Fibroblast of peridontal ligament (primary cell): ENCODE data around the gene CALY.
"Not testable (repeated sequence)": the region's sequence is repeated elsewhere in the genome, so short reads cannot be mapped to it uniquely, and the experiment has no call there.

Experiments used
- DNase-seq: peaks from one replicate; pipeline ENCODE4 v3.0.0-alpha.2; 2010; ENCODE audit errors: extremely low read depth

CALY gene, protein sequence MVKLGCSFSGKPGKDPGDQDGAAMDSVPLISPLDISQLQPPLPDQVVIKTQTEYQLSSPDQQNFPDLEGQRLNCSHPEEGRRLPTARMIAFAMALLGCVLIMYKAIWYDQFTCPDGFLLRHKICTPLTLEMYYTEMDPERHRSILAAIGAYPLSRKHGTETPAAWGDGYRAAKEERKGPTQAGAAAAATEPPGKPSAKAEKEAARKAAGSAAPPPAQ

DNA sequence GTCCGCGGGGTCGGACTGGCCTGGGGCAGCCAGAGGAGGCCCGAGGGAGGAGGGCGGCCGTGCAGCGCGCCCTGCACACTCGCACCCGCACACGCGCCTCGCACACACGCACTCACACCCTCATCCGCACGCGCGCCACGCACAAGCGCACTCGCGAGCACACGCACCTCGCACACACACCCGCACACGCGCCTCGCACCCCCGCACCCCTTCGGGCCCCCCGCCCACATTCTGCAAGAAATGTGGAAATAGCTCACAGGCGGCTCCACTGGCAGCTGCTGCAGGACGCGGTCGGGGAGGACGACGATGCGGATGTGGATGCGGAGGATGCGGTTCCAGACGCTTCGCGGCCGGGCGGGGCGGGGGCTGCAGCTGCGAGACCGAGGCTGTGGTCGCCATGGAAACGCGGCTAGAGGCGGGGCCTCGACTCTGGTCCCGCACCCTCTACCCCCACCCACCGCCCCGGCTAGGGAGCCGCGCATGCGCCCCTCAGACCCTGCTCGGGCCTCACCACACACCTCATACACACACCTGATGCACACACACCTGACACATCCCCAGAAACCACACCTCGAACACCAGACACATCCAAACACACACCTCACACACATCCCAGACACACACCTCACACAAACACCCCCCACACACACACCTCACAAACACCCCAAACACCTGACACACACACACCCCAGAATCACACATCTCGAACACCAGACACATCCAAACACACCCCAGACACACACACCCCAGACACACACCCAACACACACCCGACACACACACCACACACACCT, at the start of gene CALY:
Gene CALY, minus strand, starts transcription at position 320 of the 793 bp plus-strand sequence. CDS start 7,907 bp downstream, outside the sequence.
- DNase-seq, result no peak

DNA sequence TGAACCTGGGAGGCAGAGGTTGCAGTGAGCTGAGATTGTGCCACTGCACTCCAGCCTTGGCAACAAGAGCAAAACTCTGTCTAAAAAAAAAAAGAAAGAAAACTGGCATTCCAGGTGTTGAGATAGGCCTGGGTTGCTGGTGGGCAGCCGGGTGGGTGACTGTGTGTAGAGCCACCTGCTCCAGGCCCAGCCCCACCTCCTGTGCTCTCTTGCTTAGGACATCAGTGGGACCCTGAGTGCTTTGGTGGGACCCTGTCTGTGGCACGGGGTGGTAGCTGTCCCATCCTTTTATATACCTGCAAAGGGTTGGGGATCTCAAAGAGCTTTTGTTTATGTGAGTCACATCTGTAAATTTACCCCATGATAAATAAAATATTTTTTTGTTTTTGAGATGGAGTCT, 48.5 kb upstream of the CALY start:
- DNase-seq, result no peak

GRCh38 chr10:133384071-133384470, 47.4 kb upstream of the CALY start:
- DNase-seq, result no peak

GRCh38 chr10:133383551-133383950, 46.9 kb upstream of the CALY start:
- no peak for DNase-seq

- DNase-seq, result no peak
Observed at GRCh38 chr10:133381036-133381435, 44.3 kb upstream of the CALY start.

DNA sequence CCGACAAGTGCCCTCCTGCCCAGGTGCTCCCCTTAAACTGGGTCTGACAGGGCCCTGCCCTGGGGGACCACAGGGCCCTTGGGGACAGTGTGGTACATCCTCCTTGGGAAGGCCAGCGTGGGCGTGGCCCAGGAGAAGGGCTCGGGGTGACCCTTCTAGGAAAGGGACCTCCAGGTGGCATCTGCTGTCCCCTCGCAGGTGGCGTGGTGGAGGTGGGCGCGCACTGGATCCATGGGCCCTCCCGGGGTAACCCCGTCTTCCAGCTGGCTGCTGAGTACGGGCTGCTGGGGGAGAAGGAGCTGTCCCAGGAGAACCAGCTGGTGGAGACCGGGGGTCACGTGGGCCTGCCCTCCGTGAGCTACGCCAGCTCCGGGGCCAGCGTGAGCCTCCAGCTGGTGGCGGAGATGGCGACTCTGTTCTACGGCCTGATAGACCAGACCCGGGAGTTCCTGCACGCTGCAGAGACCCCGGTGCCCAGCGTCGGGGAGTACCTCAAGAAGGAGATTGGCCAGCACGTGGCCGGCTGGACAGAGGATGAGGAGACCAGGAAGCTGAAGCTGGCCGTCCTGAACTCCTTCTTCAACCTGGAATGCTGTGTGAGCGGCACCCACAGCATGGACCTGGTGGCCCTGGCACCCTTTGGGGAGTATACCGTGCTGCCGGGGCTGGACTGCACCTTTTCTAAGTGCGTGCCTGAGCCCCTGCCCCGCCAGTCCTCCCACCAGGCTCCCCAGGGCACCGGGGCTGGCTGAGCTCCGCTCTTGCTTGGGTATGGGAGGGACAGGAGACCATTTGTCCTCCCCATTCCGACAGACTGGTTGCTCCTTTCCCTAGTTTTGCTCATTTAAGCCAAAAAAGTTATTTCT, 43.3 kb upstream of the CALY start:
- no peak for DNase-seq

GRCh38 chr10:133379152-133379800, 42.6 kb upstream of the CALY start, which contains the start of gene PAOX:
TSS of gene PAOX (plus strand) at chr10:133379262. CDS start at chr10:133379317, 55 bp downstream.
- DNase-seq, result peak; percentile 48

DNA sequence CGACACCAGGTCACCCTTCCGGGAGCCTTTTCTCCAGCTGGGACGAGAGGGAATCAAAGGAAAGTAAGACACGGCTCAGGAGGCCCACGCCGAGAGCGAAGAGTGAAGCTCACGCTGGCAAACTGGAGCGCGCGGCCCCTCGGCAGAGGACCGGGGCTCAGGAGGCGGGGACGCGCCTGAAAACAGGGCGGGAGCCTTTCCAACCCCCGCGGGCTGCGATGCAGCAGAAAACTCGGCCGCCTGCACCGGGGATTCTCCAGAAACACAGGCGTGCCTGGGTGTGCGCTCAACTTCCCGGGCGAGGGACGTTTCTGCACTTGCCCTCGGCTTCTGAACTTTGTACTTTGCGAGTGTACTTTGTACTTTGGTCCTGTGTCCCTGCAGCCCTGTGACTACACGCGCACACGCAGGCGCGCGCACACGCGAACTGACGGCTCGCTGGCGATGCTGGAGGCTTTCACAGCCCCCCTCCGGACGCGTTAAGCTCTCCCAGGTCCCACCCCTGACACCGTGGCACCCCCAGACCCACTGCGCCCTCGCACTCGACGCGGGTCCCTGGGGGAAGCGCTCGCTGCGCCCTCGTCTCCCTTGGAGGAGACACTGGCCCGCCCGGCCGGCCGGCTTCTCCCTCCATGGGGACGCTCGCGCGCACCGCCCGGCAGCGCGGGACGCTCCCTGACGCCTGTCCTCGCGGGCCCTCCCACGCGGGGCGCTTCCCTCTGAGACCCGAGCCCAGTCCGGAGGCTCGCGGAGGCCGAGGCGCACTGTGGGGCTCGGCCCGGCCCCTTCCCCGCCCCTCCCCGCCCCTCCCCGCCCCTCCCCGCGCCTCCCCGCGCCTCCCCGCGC, 41.8 kb upstream of the CALY start:
- DNase-seq, result peak; percentile 35

GRCh38 chr10:133377818-133378250, 41.1 kb upstream of the CALY start:
- no peak for DNase-seq

DNA sequence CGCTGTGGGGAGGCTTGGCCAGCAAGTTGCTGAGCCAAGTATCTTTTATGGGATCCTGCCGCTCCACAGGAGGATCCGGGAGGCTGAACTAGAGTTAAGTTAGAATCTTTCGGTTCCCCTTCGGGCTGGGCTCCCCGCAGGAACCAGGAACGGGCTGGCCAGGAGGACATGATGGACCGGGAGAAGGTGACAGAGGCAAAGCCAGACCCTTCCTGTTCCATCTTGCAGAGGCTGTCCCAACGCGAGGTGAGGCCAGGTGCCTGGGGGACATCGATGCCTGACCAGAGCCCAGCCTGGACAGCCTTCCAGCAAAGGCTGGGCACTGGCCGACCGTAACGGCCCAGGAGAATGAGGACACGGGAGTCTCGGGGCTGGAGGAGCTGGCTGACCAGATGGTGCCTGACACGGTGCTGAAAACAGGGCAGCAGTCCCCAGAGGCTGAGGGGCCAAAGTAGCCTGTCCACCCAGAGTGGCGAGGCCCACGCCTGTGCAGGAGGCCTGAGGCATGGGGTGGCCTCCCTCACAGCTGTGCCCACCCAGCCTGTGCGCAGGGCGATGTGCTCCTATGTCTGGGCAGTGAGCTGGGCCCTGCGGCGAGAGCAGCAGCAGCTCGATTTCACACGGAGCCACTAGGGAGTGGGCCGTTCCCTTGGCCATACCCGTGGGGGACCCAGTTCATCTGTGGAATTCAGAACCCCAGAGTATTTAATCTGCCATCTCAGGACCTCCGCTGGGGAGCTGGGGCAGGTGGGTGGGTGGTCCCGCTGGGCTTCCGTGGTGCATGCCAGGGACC, 40.5 kb upstream of the CALY start:
- no peak for DNase-seq

GRCh38 chr10:133376183-133376582, 39.5 kb upstream of the CALY start:
- not testable (repeated sequence) for DNase-seq

GRCh38 chr10:133375357-133376115, 38.8 kb upstream of the CALY start:
- no peak for DNase-seq

GRCh38 chr10:133373174-133374090, 36.7 kb upstream of the CALY start, which contains the start of gene ECHS1:
TSS of gene ECHS1 (minus strand) at chr10:133373354. CDS start at chr10:133373333, 21 bp downstream.
- peak; percentile 82 for DNase-seq

GRCh38 chr10:133372507-133372906, 35.8 kb upstream of the CALY start:
- DNase-seq, result no peak

DNA sequence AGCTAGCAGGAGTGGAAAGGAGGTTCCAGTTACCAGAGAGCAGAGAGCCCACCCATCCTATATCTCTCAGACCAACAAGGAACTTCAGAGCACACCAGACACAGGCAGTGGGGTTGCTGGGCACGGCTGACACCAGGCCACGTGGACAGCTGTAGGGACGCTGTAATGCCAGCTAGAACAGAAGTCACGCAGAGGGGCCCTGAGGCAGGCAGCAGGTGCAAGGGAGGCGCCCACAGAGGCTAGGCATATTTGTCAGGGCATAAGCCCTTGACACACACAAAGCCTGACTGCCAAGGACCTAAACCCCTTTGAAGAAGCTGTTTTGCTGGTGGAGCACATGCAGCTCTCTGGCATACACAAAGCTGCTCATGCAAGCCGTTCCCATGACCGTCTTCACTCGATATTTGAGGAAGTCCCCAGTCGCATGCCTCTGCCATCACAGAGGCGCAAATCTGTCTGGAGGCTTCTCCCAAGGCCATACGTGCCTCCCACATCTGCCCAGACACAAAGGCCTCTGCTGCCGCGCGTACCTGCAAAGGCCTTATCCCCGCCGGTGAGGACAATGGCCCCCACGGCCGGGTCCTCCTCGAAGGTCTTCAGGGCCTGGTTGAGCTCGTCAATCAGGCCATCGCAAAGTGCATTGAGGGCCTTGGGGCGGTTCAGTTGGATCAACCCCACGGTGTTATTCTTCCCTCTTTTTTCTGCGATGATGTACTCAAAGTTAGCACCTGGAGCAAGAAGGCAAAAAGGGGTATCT, 33.5 kb upstream of the CALY start:
- no peak for DNase-seq

DNA sequence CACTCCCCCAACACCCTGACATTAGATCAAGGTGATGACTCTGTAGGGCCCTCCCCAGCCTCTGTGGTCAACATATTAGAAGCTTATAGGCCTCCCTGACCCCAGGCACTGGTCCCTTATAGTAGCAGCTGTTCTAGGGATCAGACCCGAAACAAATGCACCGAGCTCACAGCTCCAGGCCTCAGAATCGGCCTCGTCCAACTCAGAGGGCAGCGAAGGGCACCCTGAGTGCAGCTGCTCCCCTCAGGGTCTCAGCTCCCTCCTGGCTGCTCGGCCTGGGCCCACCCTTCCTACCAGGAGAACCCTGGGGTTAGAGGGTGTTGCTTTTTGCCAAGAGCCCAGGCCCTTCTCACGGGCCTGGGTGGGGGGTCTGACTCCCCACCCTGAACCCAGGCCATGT, 31.5 kb upstream of the CALY start:
- no peak for DNase-seq

DNA sequence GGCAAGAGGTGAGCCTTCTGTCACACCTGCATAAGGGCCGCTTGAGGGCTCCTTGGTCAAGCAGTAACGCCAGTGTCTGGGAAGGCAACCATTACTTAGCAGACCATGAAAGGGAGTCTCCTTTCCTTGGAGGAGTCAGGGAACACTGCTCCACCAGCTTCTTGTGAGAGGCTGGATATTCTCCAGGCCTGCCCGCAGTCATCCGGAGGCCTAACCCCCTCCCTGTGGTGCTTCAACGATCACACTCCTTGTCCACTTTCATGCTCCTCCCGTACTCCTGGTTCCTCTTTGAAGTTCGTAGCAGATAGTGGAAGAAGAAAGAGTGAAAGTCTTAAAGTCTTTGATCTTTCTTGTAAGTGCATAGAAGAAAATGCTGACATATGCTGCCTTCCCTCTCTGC, 30.8 kb upstream of the CALY start:
- DNase-seq, result not testable (repeated sequence)
